Naive thymus-derived CD4-positive, alpha-beta T cell (primary cell): ENCODE data around the gene GLMN. TPM values are rescaled to one million over a fixed set of nuclear protein-coding genes. Genes with fewer than 3 reads are reported as not detected.

ENCODE experiments used
- ATAC-seq: fragments of 150-1000 bp; cut with Tn5 transposase; 2 replicates; pipeline ENCODE4 v1.10.0; 2021; ENCODE audit warnings: mild to moderate bottlenecking, moderate library complexity
- CTCF ChIA-PET: fragments of 350-600 bp; sonication (Branson Sonifier 250); formaldehyde crosslinking; loops from one replicate; lab custom pipeline; 2021; ENCODE audit warnings: antibody characterized with exemption; lab: Charles Lee
- POLR2A ChIA-PET: fragments of 350-600 bp; sonication (Branson Sonifier 250); formaldehyde crosslinking; loops from one replicate; lab custom pipeline; 2021; ENCODE audit warnings: antibody characterized with exemption, inconsistent platforms; lab: Charles Lee
- DNase-seq, 9 donors: peaks; one replicate each; pipeline versions ENCODE4 v3.0.0 to v3.0.0-alpha.2; 2020 to 2022; ENCODE audit warnings: mixed read lengths in 1 of 9
- H3K27ac ChIP-seq: one replicate; pipeline ENCODE4 v1.7.0; 2013; ENCODE audit warnings: mild to moderate bottlenecking, low read depth, low read length, moderate library complexity
- H3K27me3 ChIP-seq, 2 donors: one replicate each; pipeline ENCODE4 v1.7.0; 2013; ENCODE audit warnings: low read length in 2 of 2, mild to moderate bottlenecking in 2 of 2, moderate library complexity in 2 of 2; ENCODE audit not compliant: control insufficient read depth in 2 of 2, insufficient read depth in 2 of 2
- H3K36me3 ChIP-seq, 3 experiments: 1 replicate in 2 of 3; 2 replicates in 1 of 3; pipeline ENCODE4 v1.7.0; 2013; ENCODE audit warnings: low read length in 3 of 3, mild to moderate bottlenecking in 3 of 3, moderate library complexity in 1 of 3; ENCODE audit not compliant: insufficient read depth in 3 of 3, control insufficient read depth in 2 of 3
- H3K4me1 ChIP-seq, 2 donors: one replicate each; pipeline ENCODE4 v1.7.0; 2013; ENCODE audit warnings: low read length in 2 of 2, mild to moderate bottlenecking in 2 of 2, moderate library complexity in 1 of 2; ENCODE audit not compliant: control insufficient read depth in 2 of 2, insufficient read depth in 2 of 2
- H3K4me3 ChIP-seq: 2 replicates; pipeline ENCODE4 v1.7.0; 2013; ENCODE audit warnings: mild to moderate bottlenecking, low read length
- H3K9me3 ChIP-seq, 3 experiments: 1 replicate in 2 of 3; 2 replicates in 1 of 3; pipeline ENCODE4 v1.7.0; 2013; ENCODE audit warnings: low read length in 3 of 3; ENCODE audit not compliant: control insufficient read depth in 2 of 3
- H3K27ac Mint-ChIP-seq, 9 donors: one replicate each; pipeline ENCODE4 v1.8.0; 2020 to 2022; ENCODE audit warnings: mixed read lengths in 9 of 9, mild to moderate bottlenecking in 8 of 9, moderate library complexity in 5 of 9, inconsistent platforms in 2 of 9
- H3K27me3 Mint-ChIP-seq, 5 donors: one replicate each; pipeline ENCODE4 v1.8.0; 2021 to 2022; ENCODE audit warnings: mixed read lengths in 5 of 5, mild to moderate bottlenecking in 1 of 5
- H3K36me3 Mint-ChIP-seq, 5 donors: one replicate each; pipeline ENCODE4 v1.8.0; 2020 to 2022; ENCODE audit warnings: mixed read lengths in 5 of 5, mild to moderate bottlenecking in 3 of 5, inconsistent platforms in 1 of 5
- H3K4me1 Mint-ChIP-seq, 7 donors: one replicate each; pipeline ENCODE4 v1.8.0; 2020 to 2022; ENCODE audit warnings: mixed read lengths in 7 of 7, mild to moderate bottlenecking in 3 of 7, inconsistent platforms in 1 of 7
- H3K4me3 Mint-ChIP-seq, 10 donors: one replicate each; pipeline ENCODE4 v1.8.0; 2020 to 2022; ENCODE audit warnings: mild to moderate bottlenecking in 10 of 10, mixed read lengths in 10 of 10, moderate library complexity in 6 of 10, inconsistent platforms in 2 of 10
- H3K9me3 Mint-ChIP-seq, 11 donors: one replicate each; pipeline ENCODE4 v1.8.0; 2020 to 2022; ENCODE audit warnings: mixed read lengths in 11 of 11, mild to moderate bottlenecking in 4 of 11, inconsistent platforms in 1 of 11, moderate library complexity in 1 of 11
- intact Hi-C, 2 donors: fragments of 100-400 bp; cut with micrococcal nuclease; formaldehyde crosslinking; loops; one replicate each; pipeline ENCODE4 v1.15.1; 2023
- polyA plus RNA-seq, 2 donors: library from polyadenylated mRNA; unstranded; fragments of 300-500 nt; fragmentation: Illumina TruSeq; gene quantifications; one replicate each; pipeline ENCODE4 v1.2.3, GENCODE V29; 2021
- total RNA-seq, 6 experiments: library from RNA in 5 of 6; stranded (reverse) in 5 of 6; gene quantifications; 1 replicate in 5 of 6; 2 replicates in 1 of 6; pipeline ENCODE4 v1.2.3 and lab custom pipeline; 2021 to 2026

GLMN gene
- total and polyA plus RNA-seq, 7 experiments from 2014 or later: 8.6 to 27.0 (median 13.9) TPM

DNA sequence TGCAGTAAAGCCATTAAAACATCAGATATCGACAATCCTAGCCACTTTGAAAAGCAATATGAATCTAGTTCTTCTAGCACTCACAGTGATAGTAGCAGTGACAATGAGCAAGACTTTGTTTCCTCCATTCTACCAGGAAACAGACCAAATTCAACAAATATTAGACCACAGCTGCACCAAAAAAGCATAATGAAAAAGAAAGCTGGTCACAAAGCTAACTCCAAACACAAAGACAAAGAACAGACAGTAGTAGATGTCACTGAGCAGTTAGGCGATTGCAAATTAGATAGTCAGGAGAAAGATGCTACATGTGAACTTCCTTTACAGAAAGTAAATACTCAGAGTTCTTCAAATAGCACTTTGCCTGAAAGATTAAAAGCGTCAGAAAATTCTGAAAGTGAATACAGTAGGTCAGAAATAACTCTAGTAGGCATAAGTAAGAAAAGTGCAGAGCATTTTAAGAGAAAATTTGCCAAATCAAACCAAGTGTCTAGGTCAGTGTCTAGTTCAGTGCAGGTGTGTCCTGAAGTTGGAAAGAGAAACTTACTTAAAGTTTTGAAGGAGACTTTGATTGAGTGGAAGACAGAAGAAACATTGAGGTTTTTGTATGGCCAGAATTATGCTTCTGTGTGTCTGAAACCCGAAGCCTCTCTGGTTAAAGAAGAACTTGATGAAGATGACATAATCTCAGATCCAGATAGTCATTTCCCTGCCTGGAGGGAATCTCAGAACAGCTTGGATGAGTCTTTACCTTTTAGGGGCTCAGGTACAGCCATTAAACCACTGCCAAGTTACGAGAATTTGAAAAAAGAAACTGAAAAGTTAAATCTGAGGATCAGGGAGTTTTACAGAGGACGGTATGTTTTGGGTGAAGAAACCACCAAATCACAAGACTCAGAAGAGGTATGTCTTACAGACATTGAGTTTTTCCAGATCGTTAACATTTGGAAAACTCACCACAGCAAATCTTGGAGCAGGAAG is 25.0 kb upstream of the GLMN start:
- H3K4me3 Mint-ChIP-seq: peak overlapping the region in 1 of 10 donors; percentile 77
- H3K36me3 Mint-ChIP-seq: peaks cover 15 to 69% (median 60%) of the 10 kb centered on the region in 5 donors
- ChIA-PET CTCF (interaction anchor here (0.6 kb wide), 2 partner anchors 32 to 203 kb away, joined by 3 read pairs; no protein-coding TSS in a partner anchor), POLR2A (no interaction called here)
- Histone ChIP-seq H3K27me3 (no peaks in the 10 kb centered on the region), H3K9me3 (peaks cover 0 to 11% (median 0%) of the 10 kb centered on the region in 3 experiments), H3K36me3 (peaks cover 0 to 22% (median 4%) of the 10 kb centered on the region in 3 experiments), H3K4me3 (no peak overlapping the region), H3K4me1 (peaks cover 5 to 7% of the 10 kb centered on the region in 2 donors), H3K27ac (no peak overlapping the region)
- H3K4me1 Mint-ChIP-seq: peaks cover 8 to 42% (median 10%) of the 10 kb centered on the region in 7 donors
- peaks cover 3 to 32% (median 17%) of the 10 kb centered on the region in 11 donors for H3K9me3 Mint-ChIP-seq
- no peak for ATAC-seq
- H3K27me3 Mint-ChIP-seq: no peaks in the 10 kb centered on the region
- no peak for DNase-seq
- intact Hi-C loops: loop anchor here in 1 of 2 donors (1.0 kb wide), 1 partner anchor 7 kb away; no protein-coding TSS in a partner anchor
- peak overlapping the region in 6 of 9 donors; percentile 36 to 94 (median 63) for H3K27ac Mint-ChIP-seq

DNA sequence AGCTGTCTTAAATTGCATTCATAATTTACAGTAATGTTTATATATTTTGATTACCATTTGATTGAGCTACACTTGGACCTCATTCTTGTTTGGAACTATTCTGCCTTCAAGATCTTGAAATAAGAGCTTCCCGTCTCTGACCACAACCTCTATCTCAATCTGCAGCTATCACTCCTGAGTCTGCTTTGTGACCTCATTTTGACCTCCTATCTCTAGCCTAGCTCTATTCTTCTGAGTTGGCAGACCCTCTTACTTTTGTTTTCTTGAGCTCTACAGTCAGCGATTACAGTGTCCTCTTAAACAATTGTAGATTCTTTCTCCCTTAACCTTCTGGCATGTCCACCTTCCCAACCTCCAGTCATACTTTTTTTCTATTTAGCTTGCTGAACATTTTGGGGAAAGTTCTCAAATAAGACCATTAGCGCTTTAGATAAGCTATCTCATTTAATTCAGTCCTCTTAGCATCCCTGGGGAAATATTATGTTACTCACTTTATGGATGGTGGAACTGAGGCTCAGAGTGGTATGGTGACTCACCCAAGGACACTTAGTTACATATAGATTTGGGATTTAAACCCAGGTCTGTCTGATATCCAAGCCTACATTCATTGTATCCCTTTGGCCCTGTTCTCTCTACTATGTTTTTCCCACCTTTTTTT is 19.2 kb upstream of the GLMN start:
- H3K27ac Mint-ChIP-seq: peak overlapping the region; percentile 61 to 96 (median 78)
- no peak overlapping the region for H3K27ac ChIP-seq
- ChIA-PET POLR2A (interaction anchor here (0.7 to 2.4 kb wide), 6 partner anchors 7 to 651 kb away, joined by 3 to 14 read pairs (median 4); partner anchors contain the start of genes GLMN and RPAP2), CTCF (interaction anchor here (0.6 to 2.4 kb wide), 5 partner anchors 8 to 286 kb away, joined by 3 to 8 read pairs (median 3); no protein-coding TSS in a partner anchor)
- intact Hi-C loops: loop anchor here (2.0 to 10.0 kb wide), 4 partner anchors 49 to 647 kb away; partner anchors contain the start of genes DIPK1A (in 1 of the 2) and RPL5 (in 1 of the 2)
- H3K4me3 ChIP-seq: no peak overlapping the region
- no peaks in the 10 kb centered on the region for H3K9me3 ChIP-seq
- H3K36me3 ChIP-seq: no peaks in the 10 kb centered on the region
- peaks cover 35 to 64% (median 62%) of the 10 kb centered on the region in 7 donors for H3K4me1 Mint-ChIP-seq
- peaks cover 0 to 6% (median 0%) of the 10 kb centered on the region in 11 donors for H3K9me3 Mint-ChIP-seq
- DNase-seq: peak in 3 of 9 donors; percentile 7 to 27 (median 8)
- no peaks in the 10 kb centered on the region for H3K27me3 ChIP-seq
- peak; percentile 46 for ATAC-seq
- H3K4me3 Mint-ChIP-seq: peak overlapping the region; percentile 16 to 83 (median 65)
- peaks cover 0 to 37% (median 8%) of the 10 kb centered on the region in 5 donors for H3K36me3 Mint-ChIP-seq
- peaks cover 40 to 55% of the 10 kb centered on the region in 2 donors for H3K4me1 ChIP-seq
- no peaks in the 10 kb centered on the region for H3K27me3 Mint-ChIP-seq

DNA sequence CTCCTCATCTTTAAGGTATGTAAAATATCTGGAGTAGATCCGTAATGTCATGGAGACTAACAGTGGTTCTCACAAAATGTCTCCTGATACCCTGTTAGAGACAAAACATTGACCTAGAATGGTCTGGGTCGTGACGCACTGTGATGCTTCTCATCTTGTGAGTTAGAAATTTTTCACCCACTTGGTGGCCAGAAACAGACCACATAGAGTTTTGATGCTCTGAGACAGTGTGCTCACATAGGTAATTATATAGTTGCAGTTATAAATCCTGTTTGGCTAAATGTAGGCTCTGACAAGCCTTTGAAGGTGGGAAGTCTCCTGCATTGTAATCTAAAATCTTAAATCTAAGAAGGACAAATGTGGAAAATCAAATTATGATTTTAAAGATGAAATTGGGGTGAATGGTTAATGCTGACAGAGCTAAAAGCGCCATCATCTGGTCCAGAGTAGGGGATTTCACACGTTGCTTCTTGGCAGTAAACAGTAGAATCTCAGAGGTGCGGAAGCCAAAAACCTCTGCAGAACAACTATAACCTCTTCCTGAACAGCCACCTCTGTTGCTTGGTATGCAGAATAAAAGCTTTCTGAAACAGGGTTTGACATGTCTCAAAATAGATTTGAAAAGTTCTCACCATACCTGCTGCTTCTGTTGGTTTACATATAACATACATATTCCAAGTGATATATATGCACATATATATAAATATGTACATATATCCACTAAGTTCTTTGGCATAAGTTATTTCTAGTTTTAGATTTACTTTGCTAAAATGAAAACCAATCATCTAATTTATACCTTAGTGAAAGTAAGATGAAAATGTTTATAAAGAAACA is 17.2 kb upstream of the GLMN start:
- peak overlapping the region; percentile 46 for H3K27ac ChIP-seq
- peak overlapping the region; percentile 10 to 71 (median 56) for H3K4me3 Mint-ChIP-seq
- no peaks in the 10 kb centered on the region for H3K27me3 Mint-ChIP-seq
- intact Hi-C loops: loop anchor here (1.0 to 10.0 kb wide), 10 partner anchors 8 to 649 kb away; partner anchors contain the start of genes DIPK1A (in 1 of the 2), GFI1 (in 1 of the 2), GLMN (in 1 of the 2) and RPL5 (in 1 of the 2)
- H3K4me3 ChIP-seq: no peak overlapping the region
- peaks cover 0 to 43% (median 5%) of the 10 kb centered on the region in 5 donors for H3K36me3 Mint-ChIP-seq
- no peaks in the 10 kb centered on the region for H3K36me3 ChIP-seq
- CTCF ChIA-PET: interaction anchor here (0.5 to 1.9 kb wide), 6 partner anchors 17 to 721 kb away, joined by 3 to 5 read pairs (median 3); partner anchors contain the start of genes GLMN and RPAP2
- peaks cover 39 to 75% (median 71%) of the 10 kb centered on the region in 7 donors for H3K4me1 Mint-ChIP-seq
- DNase-seq (peak in 8 of 9 donors; percentile 34 to 66 (median 50)), ATAC-seq (peak; percentile 93)
- H3K9me3 Mint-ChIP-seq: peaks cover 0 to 6% (median 0%) of the 10 kb centered on the region in 11 donors
- no peaks in the 10 kb centered on the region for H3K27me3 ChIP-seq
- H3K27ac Mint-ChIP-seq: peak overlapping the region; percentile 74 to 96 (median 89)
- H3K9me3 ChIP-seq: no peaks in the 10 kb centered on the region
- POLR2A ChIA-PET: interaction anchor here (0.9 to 1.3 kb wide), 4 partner anchors 10 to 269 kb away, joined by 3 to 6 read pairs (median 4); no protein-coding TSS in a partner anchor
- peaks cover 47 to 58% of the 10 kb centered on the region in 2 donors for H3K4me1 ChIP-seq

DNA sequence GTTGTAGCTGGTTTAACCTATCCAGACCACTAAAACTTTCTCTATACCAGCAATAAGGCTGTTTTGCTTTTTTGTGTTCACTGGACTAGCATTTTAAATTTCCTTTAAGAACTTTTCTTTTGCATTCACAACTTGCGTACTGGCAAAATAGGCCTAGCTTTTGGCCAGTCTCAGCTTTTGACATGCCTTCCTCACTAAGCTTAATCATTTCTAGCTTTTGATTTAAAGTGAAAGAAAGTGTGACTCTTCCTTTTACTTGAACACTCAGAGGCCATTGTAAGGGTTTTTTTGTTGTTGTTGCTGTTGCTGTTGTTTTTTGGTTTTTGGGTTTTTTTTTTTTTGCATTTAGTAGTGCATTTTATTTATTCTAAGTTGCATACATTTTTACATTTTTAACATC is 15.2 kb upstream of the GLMN start:
- Histone ChIP-seq H3K4me1 (peaks cover 44 to 53% of the 10 kb centered on the region in 2 donors), H3K27ac (no peak overlapping the region), H3K9me3 (no peaks in the 10 kb centered on the region), H3K27me3 (no peaks in the 10 kb centered on the region), H3K4me3 (no peak overlapping the region), H3K36me3 (no peaks in the 10 kb centered on the region)
- Mint-ChIP-seq H3K4me1 (peaks cover 39 to 77% (median 67%) of the 10 kb centered on the region in 7 donors), H3K27me3 (no peaks in the 10 kb centered on the region), H3K27ac (peak overlapping the region; percentile 4 to 96 (median 65)), H3K36me3 (peaks cover 0 to 36% (median 5%) of the 10 kb centered on the region in 5 donors), H3K9me3 (peaks cover 0 to 6% (median 0%) of the 10 kb centered on the region in 11 donors), H3K4me3 (peak overlapping the region in 6 of 10 donors; percentile 3 to 38 (median 17))
- ATAC-seq (no peak), DNase-seq (no peak)
- CTCF ChIA-PET: interaction anchor here (0.7 to 2.3 kb wide), 5 partner anchors 41 to 759 kb away, joined by 3 to 7 read pairs (median 4); no protein-coding TSS in a partner anchor
- intact Hi-C loops: loop anchor here (1.0 to 10.0 kb wide), 5 partner anchors 15 to 651 kb away; partner anchors contain the start of genes DIPK1A (in 1 of the 2), RPAP2 (in 1 of the 2) and RPL5 (in 1 of the 2)
- POLR2A ChIA-PET: interaction anchor here (0.8 kb wide), 1 partner anchor 13 kb away, joined by 3 read pairs; no protein-coding TSS in a partner anchor

DNA sequence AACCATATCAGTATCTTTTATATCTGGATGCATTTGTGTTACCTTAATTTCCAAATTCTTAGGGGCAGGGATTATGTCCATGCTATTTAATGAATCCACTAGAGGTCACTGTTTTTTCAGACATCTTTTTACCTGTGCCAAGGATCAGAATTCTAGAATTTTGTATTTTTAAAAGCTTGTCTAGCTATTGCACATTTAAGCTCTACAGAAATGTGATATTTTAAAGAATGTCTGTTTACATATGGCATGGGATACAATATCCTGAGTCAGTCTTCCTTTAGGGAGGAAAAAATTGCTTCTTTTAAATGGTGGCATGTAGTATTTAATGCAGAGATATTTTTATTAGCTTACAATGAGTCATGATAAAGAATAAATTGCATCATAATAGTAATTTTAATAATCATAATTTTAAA is 11.4 kb upstream of the GLMN start:
- no peaks in the 10 kb centered on the region for H3K9me3 ChIP-seq
- peaks cover 15 to 18% of the 10 kb centered on the region in 2 donors for H3K4me1 ChIP-seq
- H3K27me3 ChIP-seq: no peaks in the 10 kb centered on the region
- CTCF ChIA-PET: interaction anchor here (0.6 to 3.9 kb wide), 21 partner anchors 9 to 728 kb away, joined by 3 to 33 read pairs (median 5); partner anchors contain the start of genes GLMN and RPAP2
- intact Hi-C loops: loop anchor here (1.0 to 10.0 kb wide), 9 partner anchors 37 to 655 kb away; partner anchors contain the start of genes DIPK1A (in 1 of the 2) and RPL5 (in 1 of the 2)
- H3K36me3 ChIP-seq: no peaks in the 10 kb centered on the region
- Mint-ChIP-seq H3K27me3 (no peaks in the 10 kb centered on the region), H3K4me1 (peaks cover 13 to 42% (median 33%) of the 10 kb centered on the region in 7 donors), H3K27ac (no peak overlapping the region), H3K36me3 (peaks cover 4 to 40% (median 14%) of the 10 kb centered on the region in 5 donors), H3K9me3 (peaks cover 0 to 6% (median 0%) of the 10 kb centered on the region in 11 donors), H3K4me3 (no peak overlapping the region)
- DNase-seq (peak in 5 of 9 donors; percentile 32 to 48 (median 47)), ATAC-seq (peak; percentile 66)
- POLR2A ChIA-PET: interaction anchor here (1.4 to 1.5 kb wide), 2 partner anchors 9 to 10 kb away, joined by 4 to 5 read pairs; no protein-coding TSS in a partner anchor
- no peak overlapping the region for H3K27ac ChIP-seq
- no peak overlapping the region for H3K4me3 ChIP-seq
